CMK (cell line): ENCODE results near the gene CLASP1.
"Not testable (repeated sequence)": the region's sequence is repeated elsewhere in the genome, so short reads cannot be mapped to it uniquely, and the experiment has no call there.

Experiments
- DNase-seq: peaks from one replicate; pipeline ENCODE4 v3.0.0-alpha.2; 2010; ENCODE audit warnings: low read depth

CLASP1 gene

DNA sequence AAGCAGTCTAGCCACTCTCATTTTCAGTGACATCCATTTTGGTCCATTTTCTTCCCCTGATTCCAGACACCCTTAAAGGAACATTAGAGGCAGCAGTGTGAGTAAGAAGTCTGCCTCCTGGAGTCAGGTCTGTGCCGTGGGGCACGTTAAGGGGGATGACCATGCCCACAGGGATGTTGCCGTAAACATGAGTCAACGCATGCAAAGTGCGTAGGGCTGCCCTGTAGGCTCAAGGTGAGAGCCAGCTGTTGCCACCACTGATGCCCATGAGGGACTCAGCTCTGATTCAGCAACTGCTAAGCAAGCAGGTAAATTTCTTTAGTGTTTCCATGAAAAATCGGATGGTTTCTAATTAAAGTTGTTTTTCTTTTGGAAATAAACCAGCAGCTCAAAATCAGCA is 302.9 kb downstream of the CLASP1 start:
- DNase-seq, result no peak

GRCh38 chr2:121345887-121346286 is 303.4 kb downstream of the CLASP1 start:
- no peak for DNase-seq

- DNase-seq, result no peak
Observed at GRCh38 chr2:121345101-121345500, 304.2 kb downstream of the CLASP1 start.

- not testable (repeated sequence) for DNase-seq
Observed at GRCh38 chr2:121343828-121344399, 305.3 kb downstream of the CLASP1 start.

DNA sequence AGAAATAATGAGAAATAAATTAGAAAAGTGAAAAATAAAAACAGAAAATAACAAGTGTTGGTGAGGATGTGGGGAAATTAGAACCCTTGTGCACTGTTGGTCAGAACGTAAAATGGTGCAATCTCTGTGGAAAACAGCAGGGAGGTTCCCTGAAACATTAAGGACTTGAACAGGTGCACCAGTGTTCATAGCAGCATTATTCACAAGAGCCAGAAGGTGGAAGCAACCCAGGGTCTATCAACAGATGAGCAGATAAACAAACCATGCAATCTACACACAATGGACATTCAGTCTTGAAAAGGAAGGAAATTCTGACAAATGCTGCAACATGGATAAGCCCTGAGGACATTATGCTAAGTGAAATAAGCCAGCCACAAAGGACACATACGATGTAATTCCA is 306.1 kb downstream of the CLASP1 start:
- DNase-seq, result no peak

- DNase-seq, result no peak
Observed at GRCh38 chr2:121342751-121343150, 306.5 kb downstream of the CLASP1 start.

DNA sequence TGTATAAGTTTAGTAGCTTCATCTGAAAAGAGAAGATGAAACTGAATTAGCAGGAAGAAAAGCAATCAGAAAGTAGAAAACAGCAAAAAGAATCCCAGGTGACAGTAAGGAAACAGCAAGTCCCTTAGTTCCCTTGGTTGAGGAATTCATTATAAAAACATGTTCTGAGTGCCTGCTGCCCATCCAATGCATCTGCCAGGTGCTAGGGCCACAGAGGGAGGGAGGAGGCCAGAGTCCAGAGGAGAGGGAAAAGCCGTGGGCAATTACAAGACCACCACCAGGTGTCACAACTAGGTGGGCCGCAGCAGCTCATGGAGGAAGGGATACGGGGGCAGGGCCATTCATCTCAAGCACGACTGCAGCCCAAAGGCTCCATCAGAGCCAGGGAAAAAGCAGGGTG is 308.3 kb downstream of the CLASP1 start:
- DNase-seq, result no peak

- no peak for DNase-seq
Observed at GRCh38 chr2:121338281-121338680, 311.0 kb downstream of the CLASP1 start.

DNA sequence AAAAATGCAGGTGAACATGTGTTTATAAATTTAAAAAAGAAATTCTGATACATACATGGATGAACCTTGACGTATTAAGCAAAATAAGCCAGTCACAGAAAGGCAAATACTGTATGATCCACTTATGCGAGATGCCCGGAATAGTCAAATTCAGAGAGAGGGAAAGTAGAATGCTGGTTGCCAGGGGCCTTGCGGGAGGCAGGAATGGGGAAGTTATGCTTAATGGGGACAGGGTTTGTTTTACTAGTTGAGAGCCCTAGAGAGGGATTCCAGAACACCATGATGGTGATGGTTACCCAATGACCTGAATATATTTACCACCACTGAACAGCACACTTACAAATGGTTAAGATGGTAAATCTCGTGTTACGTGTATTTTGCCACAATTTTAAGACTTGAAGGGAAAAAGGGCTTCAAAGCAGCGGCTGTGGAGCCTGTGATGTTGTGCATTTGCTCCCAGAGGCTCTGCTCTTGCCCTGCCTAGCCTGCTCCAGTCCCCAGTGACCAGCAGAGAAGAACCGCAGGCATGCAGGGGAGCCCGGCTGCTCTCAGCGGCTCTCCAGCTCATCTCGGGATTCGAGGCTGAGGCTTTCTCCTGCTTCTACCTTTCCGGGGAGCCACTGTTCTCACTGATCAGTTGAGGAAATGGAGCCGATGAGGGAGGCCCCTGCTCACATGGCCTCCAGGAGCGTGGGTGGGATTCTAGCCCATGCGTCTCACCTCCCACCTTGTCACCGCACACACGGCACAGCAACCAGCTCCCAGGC is 312.6 kb downstream of the CLASP1 start:
- DNase-seq, result no peak

DNA sequence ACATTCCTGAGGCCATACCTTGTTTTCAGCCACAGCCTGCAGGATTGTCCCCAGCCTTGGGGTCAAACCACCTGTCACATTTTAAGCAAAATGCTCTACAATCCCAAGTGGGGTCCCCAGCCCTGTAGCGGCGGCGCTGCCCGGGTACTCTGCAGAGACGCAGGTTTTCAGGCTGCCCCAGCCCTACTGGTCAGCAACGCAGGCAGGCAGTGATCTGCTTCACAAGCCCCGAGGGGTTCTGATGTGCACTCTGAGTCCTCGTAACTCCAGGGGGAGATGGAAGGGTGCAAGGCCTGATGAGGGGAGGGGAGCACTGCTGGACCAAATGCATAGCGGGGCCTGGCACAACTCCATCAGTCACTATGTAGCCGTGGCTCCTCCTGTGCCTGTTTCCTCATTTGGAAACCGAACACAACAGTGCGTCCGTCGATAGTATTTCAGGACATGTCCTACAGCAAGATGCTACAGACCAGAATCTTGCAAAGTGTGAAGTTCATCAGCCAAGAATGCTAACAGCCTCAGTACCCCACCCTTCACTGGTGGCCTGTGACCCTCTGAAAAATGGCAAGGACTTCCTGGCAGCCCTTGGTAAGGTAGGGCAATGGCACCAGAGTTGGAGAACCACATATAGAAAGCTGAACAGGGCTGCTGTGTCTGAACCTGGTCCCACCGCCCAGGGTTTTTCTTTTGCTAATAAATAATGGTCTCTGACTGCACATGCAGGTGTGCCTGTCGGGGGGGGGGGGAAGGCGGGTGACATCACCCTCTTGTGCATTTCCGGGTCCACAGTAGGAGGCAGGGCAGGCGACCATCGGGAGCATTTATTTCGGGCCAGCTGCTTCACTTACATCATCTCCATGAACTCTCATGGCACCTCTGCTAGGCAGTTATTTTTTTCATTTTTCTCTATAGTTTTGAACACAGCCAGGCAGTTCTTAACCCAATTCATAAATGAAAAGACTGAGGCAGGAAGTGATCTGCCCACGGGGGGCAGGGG is 313.7 kb downstream of the CLASP1 start:
- no peak for DNase-seq

GRCh38 chr2:121334581-121335293 is 314.5 kb downstream of the CLASP1 start:
- no peak for DNase-seq

GRCh38 chr2:121333834-121334558 is 315.3 kb downstream of the CLASP1 start:
- no peak for DNase-seq

DNA sequence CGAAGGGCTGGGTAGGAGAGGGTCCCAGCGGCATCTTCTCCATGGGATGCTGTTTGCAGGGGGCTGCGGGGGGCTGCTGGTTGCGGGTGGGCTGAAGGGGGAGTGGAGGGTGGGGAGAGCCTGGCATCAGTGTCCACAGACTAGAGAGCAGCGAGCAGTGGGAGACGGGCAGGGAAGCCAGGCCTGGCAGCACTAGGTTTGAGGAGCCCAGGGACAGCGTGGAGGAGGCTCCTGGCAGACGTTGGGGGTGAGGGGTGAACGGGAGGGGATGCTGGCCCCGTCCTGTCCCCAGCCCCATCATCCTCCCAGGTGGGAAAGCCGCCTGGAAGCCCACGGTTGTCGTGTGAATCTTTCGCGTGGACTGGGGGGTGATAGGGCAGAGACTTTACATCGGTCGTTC is 316.0 kb downstream of the CLASP1 start:
- DNase-seq, result no peak

DNA sequence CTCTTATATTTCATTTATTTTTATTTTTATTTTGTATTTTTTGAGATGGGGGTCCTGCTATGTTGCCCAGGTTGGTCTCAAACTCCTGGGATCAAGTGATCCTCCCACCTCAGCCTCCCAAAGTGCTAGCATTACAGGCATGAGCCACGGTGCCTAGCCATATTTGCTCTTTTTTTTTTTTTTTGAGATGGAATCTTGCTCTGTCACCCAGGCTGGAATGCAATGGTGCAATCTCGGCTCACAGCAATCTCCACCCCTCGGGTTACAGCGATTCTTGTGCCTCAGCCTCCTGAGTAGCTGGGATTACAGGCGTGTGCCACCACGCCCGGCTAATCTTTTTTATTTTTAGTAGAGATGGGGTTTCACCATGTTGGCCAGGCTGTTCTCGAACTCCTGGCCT is 317.9 kb downstream of the CLASP1 start:
- not testable (repeated sequence) for DNase-seq

GRCh38 chr2:121330921-121331320 is 318.3 kb downstream of the CLASP1 start:
- DNase-seq, result no peak

DNA sequence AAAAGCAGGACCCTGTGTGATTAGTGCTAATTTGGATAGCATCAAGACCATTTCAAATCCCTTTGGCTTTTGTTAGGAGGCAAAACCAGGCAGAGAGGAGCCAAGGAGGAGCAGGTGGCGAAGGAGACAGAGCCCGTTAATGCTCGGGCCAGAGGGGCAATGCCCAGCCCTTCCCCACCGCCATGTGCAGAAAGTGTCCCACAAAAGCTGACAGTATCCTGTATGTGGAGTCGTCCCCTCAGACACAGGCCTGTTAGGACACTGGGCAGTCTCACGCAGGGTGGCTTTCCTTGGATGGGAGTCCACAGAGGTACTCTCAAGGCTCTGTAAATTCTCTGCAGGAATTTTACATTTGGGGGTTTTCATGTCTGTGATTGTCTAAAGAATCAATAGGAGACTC is 319.5 kb downstream of the CLASP1 start:
- no peak for DNase-seq

- no peak for DNase-seq
Observed at GRCh38 chr2:121326628-121327027, 322.6 kb downstream of the CLASP1 start.

DNA sequence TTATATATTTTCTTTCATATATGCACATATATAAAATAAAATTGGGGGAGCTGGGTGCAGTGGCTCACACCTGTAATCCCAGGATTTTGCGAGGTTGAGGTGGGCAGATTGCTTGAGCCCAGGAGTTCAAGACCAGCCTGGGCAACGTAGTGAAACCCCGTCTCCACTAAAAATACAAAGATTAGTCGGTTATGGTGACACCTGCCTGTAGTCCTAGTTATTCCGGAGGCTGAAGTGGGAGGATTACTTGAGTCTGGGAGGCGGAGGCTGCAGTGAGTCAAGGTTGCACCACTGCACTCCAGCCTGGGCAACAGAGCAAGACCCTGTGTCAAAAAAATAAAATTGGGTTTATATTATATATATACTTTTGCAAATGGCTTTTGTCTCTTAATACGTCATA is 324.7 kb downstream of the CLASP1 start:
- no peak for DNase-seq

- DNase-seq, result no peak
Observed at GRCh38 chr2:121321476-121321875, 327.8 kb downstream of the CLASP1 start.

GRCh38 chr2:121319941-121320340 is 329.3 kb downstream of the CLASP1 start:
- DNase-seq, result no peak

DNA sequence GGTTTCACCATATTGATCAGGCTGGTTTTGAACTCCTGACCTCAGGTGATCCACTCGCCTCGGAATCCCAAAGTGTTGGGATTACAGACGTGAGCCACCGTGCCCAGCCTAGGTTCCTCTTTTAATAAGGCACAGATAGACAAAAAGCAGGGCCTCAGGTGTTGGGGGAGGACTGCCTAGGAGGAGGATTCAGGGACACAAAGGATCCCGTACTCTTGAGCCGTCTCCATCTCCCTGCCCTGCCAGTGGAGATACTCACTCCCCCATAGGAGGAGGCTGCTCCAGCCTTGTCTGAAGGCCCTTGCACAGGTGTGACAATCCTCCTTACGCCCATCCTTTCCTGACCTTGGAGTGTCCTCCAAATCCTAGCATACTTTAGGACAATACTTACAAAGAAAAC is 332.3 kb downstream of the CLASP1 start:
- no peak for DNase-seq
